Midbrain (tissue), 1 donor: Measurements from ENCODE around the gene NRF1.
"Not testable (repeated sequence)": the region's sequence is repeated elsewhere in the genome, so short reads cannot be mapped to it uniquely, and the experiment has no call there.

Source experiments
- DNase-seq: peaks from one replicate; lab custom pipeline; 2025; lab: John Stamatoyannopoulos, UW

The NRF1 gene

DNA sequence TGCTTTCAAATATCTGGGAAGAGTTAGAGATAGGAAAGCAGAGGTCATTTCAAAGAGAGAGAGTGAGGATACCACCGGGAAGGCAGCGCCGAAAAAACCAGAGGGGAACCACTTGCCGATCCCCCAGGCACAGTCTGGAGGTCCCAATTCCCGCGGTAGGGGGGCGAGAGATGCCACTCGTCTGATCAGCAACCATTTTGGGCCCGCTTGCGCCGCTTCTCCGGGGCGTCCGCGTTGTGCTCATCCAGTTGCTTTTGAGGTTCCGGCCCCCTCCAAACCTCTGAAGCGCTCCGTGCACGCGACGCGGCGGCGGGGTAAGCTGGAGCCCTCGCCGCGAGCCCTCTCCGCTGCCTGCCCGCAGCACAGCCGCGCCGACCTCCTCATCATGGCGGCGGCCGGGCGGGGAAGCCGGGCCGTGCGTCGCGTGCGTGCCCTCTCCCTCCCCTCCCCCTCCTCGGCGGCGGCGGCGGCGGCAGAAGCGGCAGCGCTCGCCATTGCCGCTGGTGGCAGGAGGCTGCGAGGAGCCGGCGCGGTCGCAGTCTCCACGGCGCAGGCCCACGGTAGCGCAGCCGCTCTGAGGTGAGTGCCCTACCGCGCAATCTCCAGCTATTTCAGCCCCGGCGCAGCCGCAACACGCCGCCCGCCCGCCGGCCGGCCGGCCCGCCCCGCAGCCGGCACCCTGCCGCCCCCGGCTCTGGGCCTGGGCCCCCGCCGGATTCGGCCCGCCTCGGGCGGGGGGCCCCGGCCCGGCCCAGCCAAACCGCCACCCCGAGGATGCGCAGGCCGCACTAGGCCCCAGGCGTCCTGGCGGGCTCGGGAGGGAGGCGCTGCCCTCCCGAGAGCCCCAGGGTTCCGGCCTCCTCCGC is at the start of gene NRF1:
NRF1 (plus strand) TSS at position 475 of the 866 bp plus-strand sequence. CDS start 45,632 bp downstream, outside the sequence.
- peak; percentile 87 for DNase-seq

DNA sequence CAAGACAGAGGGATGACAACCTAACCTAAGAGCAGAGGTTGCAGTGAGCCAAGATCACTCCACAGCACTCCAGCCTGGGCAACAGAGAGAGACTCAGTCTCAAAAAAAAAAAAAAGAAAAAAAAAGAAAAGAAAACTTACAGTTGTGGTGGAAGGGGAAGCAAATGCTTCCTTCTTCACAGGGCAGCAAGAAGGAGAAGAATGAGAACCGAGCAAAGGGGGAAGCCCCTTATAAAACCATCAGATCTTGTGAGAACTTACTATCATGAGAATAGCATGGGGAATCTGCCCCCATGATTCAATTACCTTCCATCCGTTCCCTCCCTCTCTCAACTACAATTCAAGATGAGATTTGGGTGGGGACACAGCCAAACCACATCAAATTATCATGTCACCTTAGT is 45.2 kb upstream of the NRF1 start:
- not testable (repeated sequence) for DNase-seq

DNA sequence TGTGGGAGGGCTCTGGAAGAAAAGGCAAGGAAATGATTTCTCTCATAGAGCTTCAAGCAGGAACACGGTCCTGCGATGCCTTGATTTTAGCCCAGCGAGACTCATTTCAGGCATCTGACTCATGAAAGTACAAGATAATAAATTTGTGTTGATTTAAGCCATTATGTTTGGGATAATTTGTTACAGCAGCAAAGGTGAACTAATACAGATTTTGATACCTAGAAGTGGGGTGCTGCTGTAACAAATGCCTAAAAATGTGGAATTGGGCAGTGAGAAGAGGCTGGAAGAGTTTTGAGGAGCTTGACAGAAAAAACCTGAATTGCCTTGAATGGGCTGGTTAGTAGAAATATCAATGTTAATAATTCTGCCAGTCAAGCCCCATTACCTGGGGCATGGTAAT is 44.1 kb upstream of the NRF1 start:
- DNase-seq = no peak

DNA sequence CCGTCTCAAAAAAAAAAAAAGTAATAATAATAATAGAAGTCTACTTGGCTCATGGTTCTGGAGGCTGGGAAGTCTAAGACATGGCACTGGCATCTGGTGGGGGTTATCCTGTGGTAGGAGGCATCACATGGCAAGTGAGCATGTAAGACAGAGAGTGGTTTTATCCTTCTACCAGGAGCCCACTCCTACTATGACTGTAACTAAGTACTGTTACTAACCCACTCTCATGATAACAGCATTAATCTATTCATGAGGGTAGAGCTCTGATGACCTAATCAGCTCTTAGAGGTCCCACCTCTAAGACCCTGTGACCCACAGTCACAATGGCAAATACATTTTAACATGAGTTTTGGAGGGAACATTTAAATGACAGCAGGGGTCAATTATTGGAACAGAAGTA is 43.3 kb upstream of the NRF1 start:
- no peak for DNase-seq

DNA sequence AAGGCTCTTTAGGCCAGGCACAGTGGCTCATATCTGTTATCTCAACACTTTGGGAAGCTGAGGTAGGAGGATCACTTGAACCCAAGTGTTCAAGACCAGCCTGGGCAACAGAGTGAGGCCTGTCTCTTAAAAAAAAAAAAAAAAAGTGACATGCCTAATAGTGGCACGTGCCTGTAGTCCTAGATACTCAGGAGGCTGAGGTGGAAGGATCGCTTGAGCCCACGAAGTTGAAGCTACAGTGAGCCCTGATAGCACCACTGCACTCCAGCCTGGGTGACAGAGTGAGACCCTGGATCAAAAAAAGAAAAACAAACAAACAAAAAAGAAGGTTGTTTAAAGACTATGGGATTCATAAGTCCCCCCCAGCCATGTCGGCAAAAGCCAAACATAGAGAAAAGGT is 42.2 kb upstream of the NRF1 start:
- no peak for DNase-seq

DNA sequence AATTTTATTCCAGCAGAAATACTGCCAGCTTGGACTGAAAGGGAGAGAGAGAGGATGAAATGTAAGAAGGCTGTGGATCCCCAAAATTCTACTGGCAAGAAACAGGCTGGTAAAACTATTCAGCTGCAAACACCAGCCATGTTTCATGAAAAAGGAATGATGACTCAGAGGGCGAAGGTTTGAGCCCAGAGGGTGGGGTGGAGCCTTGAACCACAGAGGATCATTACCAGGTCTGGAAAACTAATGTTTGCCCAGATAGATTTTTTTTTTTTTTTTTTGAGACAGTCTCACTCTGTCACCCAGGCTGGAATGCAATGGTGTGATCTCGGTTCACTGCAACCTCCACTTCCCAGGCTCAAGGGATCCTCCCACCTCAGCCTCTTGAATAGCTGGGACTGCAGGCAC is 41.7 kb upstream of the NRF1 start:
- no peak for DNase-seq

DNA sequence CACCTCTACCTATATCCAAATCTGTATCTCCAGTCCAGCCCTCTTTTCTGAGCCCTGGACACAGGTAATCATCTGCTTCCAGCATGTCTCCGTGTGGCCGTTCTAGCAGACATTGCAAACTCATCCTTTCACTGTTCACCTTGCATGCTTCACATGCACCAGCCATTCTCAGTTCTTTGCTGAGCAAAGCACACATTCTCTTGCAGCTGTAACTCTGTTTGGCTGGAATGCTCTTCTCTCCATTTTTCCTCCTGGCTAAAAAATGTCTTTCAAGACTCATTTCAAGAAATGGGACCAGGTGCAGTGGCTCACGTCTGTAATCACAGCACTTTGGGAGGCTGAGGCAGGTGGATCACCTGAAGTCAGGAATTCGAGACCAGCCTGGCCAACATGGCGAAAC is 40.3 kb upstream of the NRF1 start:
- DNase-seq = no peak

DNA sequence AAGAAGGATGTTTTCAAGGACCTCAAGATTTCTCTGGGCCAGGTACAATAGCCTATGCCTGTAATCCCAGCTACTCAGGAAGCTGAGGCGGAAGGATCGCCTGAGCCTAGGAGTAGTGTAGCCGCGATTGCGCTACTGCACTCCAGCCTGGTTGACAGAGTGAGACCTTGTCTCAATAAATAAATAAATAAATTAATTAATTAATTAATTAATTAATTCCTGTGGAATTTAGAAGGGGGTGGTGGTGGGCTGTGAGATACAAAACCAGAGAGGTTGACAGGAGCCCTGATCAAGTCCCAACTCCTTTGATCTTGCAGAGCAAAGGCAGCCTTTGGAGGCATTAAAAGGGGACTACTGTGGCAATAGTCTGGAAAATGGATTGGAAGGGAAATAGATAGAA is 39.3 kb upstream of the NRF1 start:
- no peak for DNase-seq

DNA sequence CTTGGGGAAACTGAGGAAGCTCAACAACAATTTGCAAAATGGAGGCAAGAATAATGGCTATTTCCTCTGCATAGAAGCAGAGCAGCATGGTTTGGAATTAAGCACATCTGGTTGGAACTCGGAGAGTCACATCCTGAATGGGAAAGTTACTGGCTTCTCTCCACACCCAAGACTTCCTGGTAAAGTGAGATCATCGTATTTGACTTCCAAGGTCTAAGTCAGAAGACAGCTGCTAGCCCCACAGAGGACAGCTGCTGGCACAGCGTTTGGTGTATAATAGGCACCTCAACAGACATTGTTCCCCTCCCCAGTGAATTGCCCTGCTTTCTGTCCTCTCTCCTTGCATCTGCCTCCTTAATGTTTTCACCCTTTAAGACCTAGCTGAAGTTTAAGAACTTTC is 37.0 kb upstream of the NRF1 start:
- no peak for DNase-seq

DNA sequence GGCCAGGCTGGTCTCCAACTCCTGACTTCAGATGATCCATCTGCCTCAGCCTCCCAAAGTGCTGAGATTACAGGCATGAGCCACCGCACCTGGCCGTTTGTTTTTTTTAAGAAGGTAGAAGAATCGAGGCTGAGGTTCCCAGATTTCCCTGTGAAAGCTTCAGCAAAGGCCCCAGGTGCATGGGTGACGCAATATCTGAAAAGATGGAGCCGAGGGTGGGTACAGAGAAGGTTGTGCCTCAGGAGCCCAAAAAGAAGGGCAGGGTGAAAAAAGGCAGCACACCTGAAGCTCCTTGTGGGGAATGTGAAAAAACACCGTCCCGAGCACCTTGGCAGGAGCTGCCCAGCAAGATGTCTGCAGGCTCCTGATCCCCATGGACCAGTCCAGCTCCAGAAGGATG is 35.8 kb upstream of the NRF1 start:
- no peak for DNase-seq

DNA sequence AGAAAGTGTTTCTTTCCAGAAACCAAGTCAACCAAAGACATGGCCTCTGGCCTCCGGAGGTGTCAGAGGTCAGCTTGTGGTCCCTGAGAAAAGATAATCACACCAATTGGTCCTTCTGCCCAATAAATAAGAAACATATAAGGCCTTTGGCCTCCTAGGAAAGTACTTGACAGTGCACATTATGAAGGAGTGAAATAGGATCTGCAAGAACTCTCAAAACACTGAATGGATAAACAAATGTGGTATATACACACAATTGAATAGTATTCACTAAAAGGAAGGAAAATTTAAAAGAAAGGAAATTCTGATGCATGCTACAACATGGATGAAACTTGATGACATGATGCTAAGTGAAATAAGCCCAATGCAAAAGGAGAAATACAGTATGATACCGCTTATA is 35.4 kb upstream of the NRF1 start:
- DNase-seq = no peak

DNA sequence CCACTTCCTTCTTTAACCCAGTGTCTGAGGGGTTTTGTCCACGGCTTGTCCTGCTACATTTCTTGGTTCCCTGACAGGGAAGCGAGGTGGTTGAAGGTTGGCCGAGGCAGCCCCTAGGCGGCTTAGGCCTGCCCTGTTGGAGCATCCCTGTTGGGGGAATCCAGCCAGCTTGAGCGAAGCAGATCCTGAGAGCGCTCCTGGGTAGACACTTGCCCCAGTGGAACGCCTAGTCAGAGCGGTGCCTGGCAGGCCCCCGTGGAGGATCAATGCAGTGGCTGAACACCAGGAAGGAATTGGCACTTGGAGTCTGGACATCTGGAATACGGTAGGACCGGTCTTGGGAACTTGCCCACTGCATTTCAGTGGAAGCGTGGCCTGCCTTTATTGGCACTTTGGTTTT is 32.7 kb upstream of the NRF1 start:
- DNase-seq = no peak

DNA sequence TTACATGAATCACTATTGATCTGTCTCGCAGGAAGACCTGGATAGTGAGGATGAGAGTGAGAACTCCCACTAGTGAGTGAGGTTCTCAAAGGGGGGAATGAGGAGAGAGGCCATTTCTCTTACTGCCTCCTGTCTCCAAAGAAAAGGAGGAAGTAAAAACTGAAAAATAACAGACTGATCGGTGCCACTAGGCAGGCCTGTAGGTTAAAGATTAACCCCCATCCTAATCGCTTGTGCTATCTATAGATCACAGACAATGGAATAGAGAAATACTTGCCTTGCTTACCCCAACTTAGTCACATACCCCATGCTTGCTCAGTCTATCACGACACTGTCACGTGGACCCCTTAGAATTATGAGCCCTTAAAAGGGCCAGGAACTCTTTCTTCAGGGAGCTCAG is 25.3 kb upstream of the NRF1 start:
- not testable (repeated sequence) for DNase-seq

DNA sequence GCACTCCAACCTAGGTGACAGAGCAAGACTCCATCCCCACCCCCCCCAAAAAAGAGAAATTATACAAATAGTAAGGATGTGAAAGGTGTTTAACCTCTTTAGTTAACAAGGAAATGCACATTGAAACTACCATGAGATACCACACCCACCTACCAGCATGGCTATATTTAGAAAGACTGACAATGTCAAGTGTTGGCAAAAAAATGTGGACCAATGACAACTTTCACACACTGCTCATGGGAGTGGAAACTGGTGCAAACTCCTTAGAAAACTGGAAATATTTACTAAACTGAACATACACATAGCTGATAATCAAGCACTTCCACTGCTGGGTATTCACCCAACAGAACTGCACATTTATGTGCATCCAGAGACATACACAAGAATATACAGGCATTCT is 23.3 kb upstream of the NRF1 start:
- no peak for DNase-seq

DNA sequence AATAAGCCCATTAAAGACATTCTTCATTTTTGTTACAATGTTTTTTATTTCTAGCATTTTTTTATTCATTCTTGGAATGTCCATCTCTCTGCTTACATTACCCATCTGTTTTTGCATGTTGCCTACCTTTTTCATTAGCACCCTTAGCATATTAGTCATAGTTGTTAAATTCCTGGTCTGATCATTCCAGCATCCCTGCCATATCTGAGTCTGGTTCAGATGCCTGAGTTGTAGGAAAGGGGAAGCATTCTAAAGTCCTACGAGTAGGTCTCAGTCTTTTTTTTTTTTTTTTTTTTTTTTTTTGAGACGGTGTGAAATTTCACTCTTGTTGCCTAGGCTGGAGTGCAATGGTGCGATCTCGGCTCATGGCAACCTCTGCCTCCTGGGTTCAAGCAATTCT is 19.7 kb upstream of the NRF1 start:
- no peak for DNase-seq

DNA sequence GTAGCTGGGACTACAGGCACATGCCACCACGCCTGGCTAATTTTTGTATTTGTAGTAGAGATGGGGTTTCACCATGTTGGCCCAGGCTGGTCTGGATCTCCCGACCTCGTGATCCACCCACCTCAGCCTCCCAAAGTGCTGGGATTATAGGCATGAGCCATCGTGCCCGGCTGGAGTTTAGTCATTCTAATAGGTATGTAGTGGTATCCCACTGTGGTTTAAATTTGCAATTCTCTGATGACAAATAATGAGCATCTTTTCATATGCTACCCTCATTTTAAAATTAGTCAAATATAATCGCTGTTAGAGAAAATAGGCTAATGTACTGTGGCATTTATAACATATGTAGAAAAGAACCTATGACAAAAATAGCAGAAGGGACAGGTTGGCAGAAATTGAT is 15.1 kb upstream of the NRF1 start:
- not testable (repeated sequence) for DNase-seq

DNA sequence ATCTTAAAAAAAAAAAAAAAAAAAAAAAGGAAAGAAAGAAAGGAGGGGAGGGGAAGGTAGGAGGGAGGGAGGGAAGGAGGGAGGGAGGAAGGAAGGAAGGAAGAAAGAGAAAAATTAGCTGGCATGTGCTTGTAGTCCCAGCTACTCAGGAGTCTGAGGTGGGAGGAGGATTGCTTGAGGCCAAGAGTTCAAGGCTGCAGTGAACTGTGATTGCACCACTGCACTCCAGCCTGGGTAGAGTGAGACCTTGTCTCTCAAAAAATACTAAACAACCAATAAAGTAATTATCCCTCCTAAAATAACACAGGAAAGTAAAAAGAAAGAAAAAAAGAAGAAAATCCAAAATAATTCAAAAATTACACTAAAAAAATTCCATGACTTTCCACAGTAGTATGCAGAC is 13.8 kb upstream of the NRF1 start:
- DNase-seq = no peak

DNA sequence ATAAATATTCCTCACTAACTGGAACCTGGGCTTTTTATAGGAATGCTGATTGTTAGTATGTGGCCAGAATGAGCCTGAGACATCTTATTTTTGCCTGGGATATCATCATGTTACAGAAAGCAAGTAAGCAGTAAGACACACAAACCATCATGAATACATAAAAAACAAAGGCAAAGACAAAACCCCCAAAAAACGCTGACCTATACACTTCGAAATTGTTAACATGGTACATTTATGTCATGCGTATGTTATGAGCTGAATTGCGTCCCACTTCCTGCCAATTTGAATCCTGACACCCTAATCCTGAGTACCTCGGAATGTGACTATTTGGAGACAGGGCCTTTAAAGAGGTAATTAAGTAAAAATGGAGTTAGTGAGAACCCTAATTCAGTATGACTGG is 12.3 kb upstream of the NRF1 start:
- no peak for DNase-seq

DNA sequence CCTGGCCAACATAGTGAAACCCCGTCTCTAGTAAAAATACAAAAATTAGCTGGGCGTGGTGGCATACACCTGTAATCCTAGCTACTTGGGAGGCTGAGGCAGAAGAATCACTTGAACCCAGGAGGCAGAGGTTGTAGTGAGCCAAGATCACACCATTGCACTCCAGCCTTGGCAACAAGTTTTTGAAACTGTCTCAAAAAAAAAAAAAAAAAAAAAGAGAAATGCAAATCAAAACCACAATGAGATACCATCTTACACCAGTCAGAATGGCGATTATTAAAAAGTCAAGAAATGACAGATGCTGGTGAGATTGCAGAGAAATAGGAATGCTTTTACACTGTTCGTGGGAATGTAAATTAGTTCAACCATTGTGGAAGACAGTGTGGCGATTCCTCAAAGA is 7.9 kb upstream of the NRF1 start:
- DNase-seq = not testable (repeated sequence)

DNA sequence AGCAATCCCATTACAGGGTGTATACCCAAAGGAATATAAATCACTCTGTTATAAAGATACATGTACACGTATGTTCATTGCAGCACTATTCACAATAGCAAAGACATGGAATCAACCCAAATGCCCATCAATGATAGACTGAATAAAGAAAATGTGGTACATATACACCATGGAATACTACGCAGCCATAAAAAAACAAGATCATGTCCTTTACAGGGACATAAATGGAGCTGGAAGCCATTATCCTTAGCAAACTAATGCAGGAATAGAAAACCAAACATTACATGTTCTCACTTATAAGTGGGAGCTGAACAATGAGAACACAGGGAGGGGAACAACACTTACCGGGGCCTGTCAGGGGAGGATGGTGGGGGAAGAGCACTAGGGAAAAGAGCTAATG is 7.5 kb upstream of the NRF1 start:
- DNase-seq = not testable (repeated sequence)

DNA sequence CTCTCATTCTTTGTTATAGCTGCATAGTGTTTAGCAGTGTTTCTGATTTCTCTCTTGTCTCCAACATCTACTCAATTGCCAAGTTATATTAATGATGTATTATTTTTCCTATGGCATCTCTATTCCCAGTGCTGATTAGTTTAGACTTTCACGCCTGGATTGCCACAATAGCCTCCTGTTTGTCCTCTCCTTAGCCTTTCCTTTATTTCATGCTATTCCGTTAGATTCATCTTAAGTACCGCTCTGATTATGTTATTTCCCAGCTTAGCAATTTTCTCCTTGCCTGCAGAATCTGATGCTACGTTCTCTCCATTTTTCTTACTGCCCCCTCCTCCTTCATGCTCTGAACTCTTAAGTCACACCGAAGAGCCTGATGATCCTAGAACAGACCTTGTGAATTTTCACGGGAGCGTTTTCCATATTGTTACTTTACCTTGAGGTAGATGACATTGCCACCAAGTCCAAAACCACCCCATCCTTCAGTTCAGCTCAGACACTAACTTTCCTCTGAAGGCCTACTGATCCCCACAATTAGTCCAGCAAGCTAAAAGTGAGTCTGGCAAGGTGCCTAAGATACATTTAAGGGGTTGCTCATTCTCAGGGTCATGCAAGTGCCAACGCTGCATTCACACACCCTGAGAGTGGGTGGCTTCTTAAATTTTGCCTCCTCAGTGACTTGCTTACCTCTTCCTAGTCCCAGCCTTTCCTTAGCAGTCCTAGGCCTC is 6.6 kb upstream of the NRF1 start:
- no peak for DNase-seq

DNA sequence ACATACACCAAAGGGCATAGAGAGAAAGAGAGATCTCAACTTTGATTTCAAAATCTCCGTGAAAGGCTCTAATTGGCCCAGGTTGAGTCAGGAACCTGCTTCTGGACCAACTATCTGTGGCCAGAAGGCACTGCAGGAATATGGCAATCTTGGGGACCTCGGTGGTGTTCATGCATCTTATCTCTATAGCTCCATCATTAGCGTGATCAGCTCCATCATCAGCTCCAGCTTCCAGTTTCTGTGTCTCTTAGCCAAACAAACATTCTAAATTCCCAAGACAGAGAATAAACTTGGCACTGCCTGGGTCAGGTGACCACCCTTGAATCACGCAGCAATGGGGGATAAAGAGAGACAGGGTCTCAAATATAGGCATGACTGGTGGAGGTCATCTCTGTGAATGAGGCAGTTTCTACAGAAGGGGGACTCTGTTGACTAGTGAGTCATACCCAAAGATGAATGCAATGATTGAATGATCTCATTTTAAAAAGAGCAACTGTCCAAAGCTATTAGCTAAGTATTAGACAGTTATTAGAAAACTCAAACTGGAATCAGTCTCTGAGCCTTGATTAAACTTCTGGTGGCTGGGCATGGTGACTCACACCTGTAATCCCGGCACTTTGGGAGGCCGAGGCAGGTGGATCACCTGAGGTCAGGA is 5.4 kb upstream of the NRF1 start:
- DNase-seq = no peak

DNA sequence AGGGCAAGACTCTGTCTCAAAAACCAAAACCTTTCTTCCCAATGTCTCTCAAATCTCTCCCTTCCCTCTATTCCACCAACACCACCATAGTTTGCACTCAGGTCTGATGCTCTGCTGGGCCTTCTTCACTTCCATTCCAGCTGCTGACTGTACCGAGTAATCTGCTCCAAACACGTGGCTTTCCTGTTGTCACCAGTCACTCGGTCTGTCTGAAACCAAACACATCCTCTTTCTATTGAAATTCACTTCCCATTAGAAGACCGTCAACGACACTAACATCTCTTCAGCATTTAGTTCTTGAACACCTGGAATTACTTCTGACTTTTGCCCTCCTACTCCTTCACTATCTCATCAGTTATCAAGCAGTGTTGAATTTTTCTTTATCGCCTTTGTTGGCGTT is 4.7 kb upstream of the NRF1 start:
- DNase-seq = peak; percentile 17
